RWPE2 (cell line): ENCODE measurements around the gene CFAP65.

Experiments
- ATAC-seq: fragments of 200-7000 bp; cut with Tn5 transposase; 3 replicates; pipeline ENCODE4 v1.9.1; 2021; ENCODE audit warnings: low read depth
- DNase-seq: peaks from one replicate; pipeline ENCODE4 v3.0.0-alpha.2; 2020; ENCODE audit warnings: low spot score
- H3K27ac ChIP-seq: fragments of 450-650 bp; 2 replicates; pipeline ENCODE4 v1.5.1; 2017; ENCODE audit warnings: mild to moderate bottlenecking; ENCODE audit not compliant: poor library complexity, severe bottlenecking
- H3K27me3 ChIP-seq: fragments of 250-450 bp; sonication (Bioruptor Pico); 2 replicates; pipeline ENCODE4 v1.5.1; 2021; ENCODE audit warnings: mild to moderate bottlenecking, moderate library complexity; ENCODE audit not compliant: insufficient read depth, poor library complexity, severe bottlenecking
- H3K36me3 ChIP-seq: fragments of 250-450 bp; sonication (Bioruptor Pico); 2 replicates; pipeline ENCODE4 v1.5.1; 2020; ENCODE audit warnings: low read depth, mild to moderate bottlenecking, moderate library complexity
- H3K4me1 ChIP-seq: fragments of 250-450 bp; sonication (Bioruptor Pico); 2 replicates; pipeline ENCODE4 v1.5.1; 2021; ENCODE audit warnings: mild to moderate bottlenecking, moderate library complexity; ENCODE audit not compliant: insufficient read depth, poor library complexity, severe bottlenecking
- H3K4me3 ChIP-seq: fragments of 250-450 bp; sonication (Bioruptor Pico); 2 replicates; pipeline ENCODE4 v1.5.1; 2021; ENCODE audit warnings: mild to moderate bottlenecking, moderate library complexity; ENCODE audit not compliant: severe bottlenecking
- H3K9me3 ChIP-seq: fragments of 250-450 bp; sonication (Bioruptor Pico); 2 replicates; pipeline ENCODE4 v1.5.1; 2021; ENCODE audit warnings: mild to moderate bottlenecking, moderate library complexity; ENCODE audit not compliant: severe bottlenecking
- TF ChIP-seq, protein P1 (sequence below): fragments of 450-650 bp; IDR thresholded peaks from one replicate; pipeline ENCODE4 v1.5.1; 2017; ENCODE audit warnings: mild to moderate bottlenecking, moderate library complexity; ENCODE audit not compliant: poor library complexity, severe bottlenecking

CFAP65 gene

DNA sequence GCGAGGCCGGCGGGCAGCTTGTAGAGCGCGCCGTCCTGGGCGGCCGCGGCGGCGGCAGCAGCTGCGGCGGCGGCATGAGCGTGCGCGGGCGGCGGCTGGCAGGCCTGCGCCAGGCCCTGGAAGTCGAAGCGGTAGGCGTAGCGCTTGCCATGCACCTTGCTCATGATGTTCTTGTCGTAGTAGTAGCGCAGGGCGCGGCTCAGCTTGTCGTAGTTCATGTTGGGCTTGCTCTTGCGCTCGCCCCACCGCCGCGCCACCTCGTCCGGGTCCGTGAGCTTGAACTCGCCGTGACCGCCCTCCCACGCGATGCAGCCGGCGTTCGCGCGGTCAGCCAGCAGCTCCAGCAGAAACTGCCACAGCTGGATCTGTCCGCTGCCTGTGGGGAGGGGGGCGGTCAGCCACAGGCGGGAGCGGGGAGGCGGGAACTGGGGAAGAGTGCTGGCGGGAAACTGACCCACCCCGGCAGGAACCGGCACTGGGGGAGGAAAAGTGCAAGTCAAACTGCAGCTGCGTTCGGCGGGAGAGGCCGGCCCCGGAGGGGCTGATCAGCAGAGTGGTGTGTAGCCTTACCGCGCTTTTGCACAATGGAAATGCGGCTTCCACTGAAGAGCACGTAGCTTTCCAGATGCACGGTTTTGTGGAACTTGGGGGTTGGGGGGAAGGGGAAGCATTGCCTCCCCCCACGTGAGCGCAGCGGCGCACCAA lies 59.3 kb downstream of the CFAP65 start:
- TF ChIP-seq, protein P1, sequence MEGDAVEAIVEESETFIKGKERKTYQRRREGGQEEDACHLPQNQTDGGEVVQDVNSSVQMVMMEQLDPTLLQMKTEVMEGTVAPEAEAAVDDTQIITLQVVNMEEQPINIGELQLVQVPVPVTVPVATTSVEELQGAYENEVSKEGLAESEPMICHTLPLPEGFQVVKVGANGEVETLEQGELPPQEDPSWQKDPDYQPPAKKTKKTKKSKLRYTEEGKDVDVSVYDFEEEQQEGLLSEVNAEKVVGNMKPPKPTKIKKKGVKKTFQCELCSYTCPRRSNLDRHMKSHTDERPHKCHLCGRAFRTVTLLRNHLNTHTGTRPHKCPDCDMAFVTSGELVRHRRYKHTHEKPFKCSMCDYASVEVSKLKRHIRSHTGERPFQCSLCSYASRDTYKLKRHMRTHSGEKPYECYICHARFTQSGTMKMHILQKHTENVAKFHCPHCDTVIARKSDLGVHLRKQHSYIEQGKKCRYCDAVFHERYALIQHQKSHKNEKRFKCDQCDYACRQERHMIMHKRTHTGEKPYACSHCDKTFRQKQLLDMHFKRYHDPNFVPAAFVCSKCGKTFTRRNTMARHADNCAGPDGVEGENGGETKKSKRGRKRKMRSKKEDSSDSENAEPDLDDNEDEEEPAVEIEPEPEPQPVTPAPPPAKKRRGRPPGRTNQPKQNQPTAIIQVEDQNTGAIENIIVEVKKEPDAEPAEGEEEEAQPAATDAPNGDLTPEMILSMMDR, result no peak
- Histone ChIP-seq H3K4me1 (no peaks in the 10 kb centered on the region), H3K27ac (no peak overlapping the region), H3K36me3 (no peaks in the 10 kb centered on the region), H3K27me3 (peaks cover 86% of the 10 kb centered on the region), H3K9me3 (no peaks in the 10 kb centered on the region), H3K4me3 (no peak overlapping the region)
- peak; percentile 50 for DNase-seq
- ATAC-seq, result peak; percentile 36

DNA sequence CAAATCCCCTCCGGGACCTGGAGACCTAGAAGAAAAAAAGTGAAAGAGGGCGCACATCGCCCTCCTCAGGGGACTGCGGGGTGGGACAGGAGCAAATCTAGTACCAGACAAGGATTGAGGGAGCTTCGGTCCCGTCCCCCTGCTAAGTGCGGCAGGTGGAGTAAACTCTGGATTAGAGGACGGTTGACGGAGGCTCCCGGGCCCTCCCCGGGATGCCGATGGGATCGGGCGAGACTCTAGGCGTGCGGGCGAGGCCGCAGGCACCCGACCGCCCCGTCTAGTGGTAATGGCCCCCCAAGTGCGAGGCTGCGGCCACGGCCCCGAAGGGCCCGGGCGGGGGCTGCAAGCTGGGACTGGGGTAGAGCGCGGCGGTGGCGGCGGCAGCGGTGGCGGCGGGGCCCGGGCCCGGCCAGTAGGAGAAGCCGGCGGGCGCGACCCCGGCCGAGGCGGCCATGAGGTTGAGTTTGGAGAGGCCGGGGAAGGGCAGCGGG lies 59.9 kb downstream of the CFAP65 start:
- ATAC-seq (no peak), DNase-seq (peak; percentile 38)
- H3K4me1 ChIP-seq, result no peaks in the 10 kb centered on the region
- H3K4me3 ChIP-seq, result no peak overlapping the region
- no peaks in the 10 kb centered on the region for H3K36me3 ChIP-seq
- no peaks in the 10 kb centered on the region for H3K9me3 ChIP-seq
- TF ChIP-seq, protein P1, result no peak
- H3K27ac ChIP-seq, result no peak overlapping the region
- H3K27me3 ChIP-seq, result peaks cover 80% of the 10 kb centered on the region

DNA sequence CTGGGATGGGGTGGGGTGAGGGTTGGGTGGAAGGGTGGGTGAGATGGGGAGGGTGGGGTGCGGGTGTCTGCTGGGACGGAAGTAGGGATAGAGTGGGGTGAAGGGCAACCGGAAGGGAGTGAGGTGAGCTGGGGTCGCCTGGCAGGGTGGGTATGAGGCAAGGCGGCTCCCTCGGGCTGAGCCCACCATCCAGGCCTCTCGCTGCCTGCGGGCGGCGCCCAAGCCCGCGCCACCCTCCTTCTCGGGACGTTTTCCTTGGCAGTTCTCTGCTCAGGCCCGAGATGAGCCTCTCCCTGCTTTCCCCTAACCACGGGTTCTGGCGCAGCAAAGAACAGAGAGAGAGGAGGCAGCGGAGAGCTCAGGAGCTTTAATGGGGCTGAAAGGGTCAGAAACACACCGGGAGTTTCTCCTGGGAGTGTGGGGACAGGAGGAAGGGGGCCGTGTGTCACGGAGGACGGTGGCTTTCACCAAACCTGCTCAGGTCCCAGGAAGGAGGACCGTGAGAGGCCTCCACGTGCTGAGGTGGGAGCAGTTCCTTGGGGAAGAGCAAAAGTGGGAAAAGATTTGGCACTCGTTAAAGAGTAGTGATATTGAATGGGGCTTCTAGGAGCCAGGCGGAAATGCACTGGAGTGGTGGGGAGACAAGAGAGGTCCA lies 60.5 kb downstream of the CFAP65 start:
- no peaks in the 10 kb centered on the region for H3K36me3 ChIP-seq
- H3K9me3 ChIP-seq, result no peaks in the 10 kb centered on the region
- H3K4me1 ChIP-seq, result no peaks in the 10 kb centered on the region
- ATAC-seq (no peak), DNase-seq (peak; percentile 34)
- no peak overlapping the region for H3K4me3 ChIP-seq
- peaks cover 74% of the 10 kb centered on the region for H3K27me3 ChIP-seq
- TF ChIP-seq, protein P1, result no peak
- no peak overlapping the region for H3K27ac ChIP-seq

DNA sequence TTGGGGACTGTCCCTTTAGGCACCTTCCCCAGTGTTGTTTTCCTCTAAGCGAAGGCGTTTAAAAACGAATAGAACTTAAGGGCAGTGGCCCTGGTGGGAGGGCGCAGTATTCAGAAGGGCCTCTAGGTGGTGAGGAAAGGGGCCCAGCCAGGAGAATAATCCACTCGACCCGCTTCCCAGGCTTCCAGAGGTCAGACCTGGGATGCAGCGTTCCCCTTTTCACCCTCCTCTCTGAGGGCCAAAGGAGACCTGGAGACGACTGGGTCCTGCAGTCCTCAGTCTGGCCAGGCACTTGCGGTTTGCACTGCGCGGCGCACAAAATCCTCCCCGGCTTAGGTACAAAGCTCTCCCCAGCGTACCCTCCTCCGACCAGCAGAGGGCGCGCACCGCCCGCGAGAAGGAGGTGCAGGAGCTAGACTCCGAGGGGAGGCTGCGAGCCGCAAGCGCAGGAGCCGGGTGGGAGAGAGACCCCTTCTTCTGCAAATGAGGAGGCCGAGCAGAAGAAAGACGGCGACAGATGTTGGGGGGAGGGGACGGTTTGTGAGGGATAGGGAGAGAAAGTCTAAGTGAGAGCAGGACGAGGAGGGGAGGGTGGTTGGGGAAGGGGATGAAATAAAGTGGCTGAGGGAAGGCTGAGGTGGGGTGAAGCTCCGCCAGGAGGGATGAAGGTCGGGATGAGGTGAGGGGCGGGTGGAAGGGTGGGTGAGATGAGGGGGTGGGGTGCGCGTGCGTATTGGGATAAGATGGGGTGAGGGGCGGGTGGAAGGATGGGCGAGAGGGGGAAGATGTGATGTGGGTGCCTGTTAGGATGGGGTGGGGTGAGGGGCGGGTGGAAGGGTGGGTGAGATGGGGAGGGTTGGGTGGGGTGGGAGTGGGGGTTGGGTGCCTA lies 61.2 kb downstream of the CFAP65 start:
- peaks cover 66% of the 10 kb centered on the region for H3K27me3 ChIP-seq
- peak; percentile 71 for DNase-seq
- H3K36me3 ChIP-seq, result no peaks in the 10 kb centered on the region
- no peaks in the 10 kb centered on the region for H3K4me1 ChIP-seq
- TF ChIP-seq, protein P1, result peak; percentile 92
- no peaks in the 10 kb centered on the region for H3K9me3 ChIP-seq
- no peak overlapping the region for H3K27ac ChIP-seq
- H3K4me3 ChIP-seq, result peak overlapping the region; percentile 11
- ATAC-seq, result peak; percentile 84
